ENCODE results near the gene TDO2.

The TDO2 gene

DNA sequence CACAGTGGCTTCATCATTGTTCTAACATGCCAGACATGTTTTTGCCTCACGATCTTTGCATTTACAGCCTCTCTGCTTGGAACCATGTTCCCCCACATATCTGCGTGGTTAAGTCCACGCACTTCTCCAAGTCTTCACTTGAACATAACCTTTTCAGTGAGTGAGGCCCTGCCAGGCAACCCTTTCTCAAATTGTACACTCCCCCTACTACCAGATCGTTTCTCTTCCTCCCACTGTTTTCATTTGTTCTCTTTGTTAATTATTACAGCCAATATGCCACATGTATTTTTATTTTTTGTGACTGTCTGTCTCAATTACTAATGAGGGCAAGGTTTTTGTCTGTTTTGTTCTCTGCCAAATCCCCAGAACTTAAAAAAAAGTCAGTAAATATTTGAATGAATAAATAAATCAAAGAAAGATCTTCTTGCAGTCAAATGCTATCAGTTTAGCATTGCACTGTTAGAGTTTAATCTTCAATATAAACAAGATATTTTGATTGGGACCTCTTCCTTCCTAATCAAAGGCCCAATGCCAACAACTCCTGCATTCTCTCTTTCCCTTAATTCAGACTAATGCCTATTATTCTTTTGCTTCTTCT lies 32.0 kb downstream of the TDO2 start:
- peaks cover 7 to 12% of the 10 kb centered on the region in 2 donors for H3K36me3 ChIP-seq (ENCODE audit: control insufficient read depth in 2 of 2, insufficient read depth in 2 of 2, low read length in 2 of 2)
- no peak overlapping the region for H3K9ac ChIP-seq (ENCODE audit: low read length in 2 of 2)
- H3K27me3 ChIP-seq (ENCODE audit: control insufficient read depth in 1 of 2, insufficient read depth in 2 of 2, low read length in 2 of 2): no peaks in the 10 kb centered on the region
- no peaks in the 10 kb centered on the region for H3K9me3 ChIP-seq (ENCODE audit: control insufficient read depth in 2 of 2, low read length in 2 of 2)
- no peak overlapping the region for H3K27ac ChIP-seq (ENCODE audit: low read length)
- no peak overlapping the region for H3K4me3 ChIP-seq (ENCODE audit: low read length in 2 of 2)
- no peaks in the 10 kb centered on the region for H3K4me1 ChIP-seq (ENCODE audit: control insufficient read depth, insufficient read depth, low read length)

DNA sequence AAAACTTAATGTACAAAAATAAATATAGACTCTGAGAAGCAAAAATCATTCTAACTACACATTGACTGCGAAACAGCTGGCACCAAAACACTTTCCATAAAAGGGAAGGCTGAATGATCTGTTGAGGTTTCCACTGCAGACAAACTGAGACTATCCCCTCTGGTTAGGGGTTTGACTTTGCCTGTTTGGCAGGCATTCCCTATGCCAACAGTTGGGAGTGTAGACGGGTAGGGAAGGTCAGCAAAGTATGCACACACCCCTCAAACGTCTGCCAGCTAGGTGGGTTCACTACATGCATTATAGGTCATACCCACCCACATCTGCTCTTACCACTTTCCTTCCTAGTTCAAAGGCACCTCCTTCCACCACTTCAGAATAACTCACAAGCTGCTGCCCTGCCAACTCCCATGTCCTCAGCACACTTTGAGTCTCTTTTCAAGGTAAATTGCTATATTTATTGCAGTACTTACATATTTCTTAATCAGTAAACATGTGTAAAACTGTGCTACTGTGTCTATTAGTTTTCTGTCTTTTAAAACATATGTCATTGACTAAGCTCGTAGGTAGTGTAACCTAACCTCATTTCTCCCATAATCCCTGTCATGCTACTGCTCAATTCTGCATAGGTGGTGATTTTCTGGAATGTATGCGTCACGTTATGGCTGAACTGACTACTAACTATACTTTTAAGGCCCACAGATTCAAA lies 37.7 kb downstream of the TDO2 start:
- Histone ChIP-seq H3K4me3 (ENCODE audit: low read length in 2 of 2) (no peak overlapping the region), H3K9me3 (ENCODE audit: control insufficient read depth in 2 of 2, low read length in 2 of 2) (no peaks in the 10 kb centered on the region), H3K27me3 (ENCODE audit: control insufficient read depth in 1 of 2, insufficient read depth in 2 of 2, low read length in 2 of 2) (no peaks in the 10 kb centered on the region), H3K9ac (ENCODE audit: low read length in 2 of 2) (no peak overlapping the region), H3K4me1 (ENCODE audit: control insufficient read depth, insufficient read depth, low read length) (no peaks in the 10 kb centered on the region), H3K27ac (ENCODE audit: low read length) (no peak overlapping the region), H3K36me3 (ENCODE audit: control insufficient read depth in 2 of 2, insufficient read depth in 2 of 2, low read length in 2 of 2) (peaks cover 11 to 12% of the 10 kb centered on the region in 2 donors)

GRCh38 chr4:155941820-155942219 lies 38.3 kb downstream of the TDO2 start:
- Histone ChIP-seq H3K9me3 (ENCODE audit: control insufficient read depth in 2 of 2, low read length in 2 of 2) (no peaks in the 10 kb centered on the region), H3K4me3 (ENCODE audit: low read length in 2 of 2) (no peak overlapping the region), H3K36me3 (ENCODE audit: control insufficient read depth in 2 of 2, insufficient read depth in 2 of 2, low read length in 2 of 2) (peaks cover 8 to 11% of the 10 kb centered on the region in 2 donors), H3K27me3 (ENCODE audit: control insufficient read depth in 1 of 2, insufficient read depth in 2 of 2, low read length in 2 of 2) (no peaks in the 10 kb centered on the region), H3K9ac (ENCODE audit: low read length in 2 of 2) (no peak overlapping the region), H3K27ac (ENCODE audit: low read length) (no peak overlapping the region), H3K4me1 (ENCODE audit: control insufficient read depth, insufficient read depth, low read length) (no peaks in the 10 kb centered on the region)

DNA sequence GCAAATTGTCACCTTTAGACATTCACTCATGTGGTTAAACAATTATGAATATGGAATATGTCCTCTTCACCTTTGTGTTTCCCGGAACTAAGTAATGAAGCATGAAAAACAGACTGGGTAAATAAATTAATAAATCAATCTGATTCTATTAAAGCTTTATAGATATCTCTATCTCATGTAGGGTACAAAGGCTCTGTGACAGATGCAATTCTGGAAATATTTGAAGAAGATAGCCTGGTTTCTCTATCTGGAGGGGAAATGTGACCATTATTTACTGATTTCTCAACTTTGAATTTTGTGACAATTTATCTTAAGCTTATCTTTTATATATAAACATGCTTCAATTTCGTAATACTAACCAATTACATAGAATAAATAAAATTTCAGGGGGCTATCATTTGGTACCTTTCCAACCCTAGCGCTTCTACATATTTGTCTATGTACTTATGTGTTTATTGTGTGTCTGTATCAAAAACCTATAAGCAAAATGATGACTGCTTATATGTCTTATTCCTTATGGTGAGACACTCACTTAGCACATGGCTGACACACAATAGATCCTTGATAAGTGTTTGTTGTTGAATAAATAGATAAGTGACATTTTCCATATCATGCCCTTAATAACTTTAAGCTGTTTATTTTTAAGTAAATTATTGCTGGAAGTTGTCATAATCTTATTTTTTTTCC lies 40.3 kb downstream of the TDO2 start:
- H3K4me1 ChIP-seq (ENCODE audit: control insufficient read depth, insufficient read depth, low read length): no peaks in the 10 kb centered on the region
- H3K9ac ChIP-seq (ENCODE audit: low read length in 2 of 2): no peak overlapping the region
- peaks cover 3 to 8% of the 10 kb centered on the region in 2 donors for H3K36me3 ChIP-seq (ENCODE audit: control insufficient read depth in 2 of 2, insufficient read depth in 2 of 2, low read length in 2 of 2)
- H3K4me3 ChIP-seq (ENCODE audit: low read length in 2 of 2): no peak overlapping the region
- H3K9me3 ChIP-seq (ENCODE audit: control insufficient read depth in 2 of 2, low read length in 2 of 2): no peaks in the 10 kb centered on the region
- H3K27me3 ChIP-seq (ENCODE audit: control insufficient read depth in 1 of 2, insufficient read depth in 2 of 2, low read length in 2 of 2): no peaks in the 10 kb centered on the region
- H3K27ac ChIP-seq (ENCODE audit: low read length): no peak overlapping the region

GRCh38 chr4:155944516-155944915 lies 41.0 kb downstream of the TDO2 start:
- no peak overlapping the region for H3K27ac ChIP-seq (ENCODE audit: low read length)
- H3K4me3 ChIP-seq (ENCODE audit: low read length in 2 of 2): no peak overlapping the region

GRCh38 chr4:155946486-155946885 lies 43.0 kb downstream of the TDO2 start:
- H3K4me1 ChIP-seq (ENCODE audit: control insufficient read depth, insufficient read depth, low read length): no peaks in the 10 kb centered on the region
- peaks cover under 1% of the 10 kb centered on the region in 2 donors for H3K36me3 ChIP-seq (ENCODE audit: control insufficient read depth in 2 of 2, insufficient read depth in 2 of 2, low read length in 2 of 2)
- no peak overlapping the region for H3K4me3 ChIP-seq (ENCODE audit: low read length in 2 of 2)
- H3K9ac ChIP-seq (ENCODE audit: low read length in 2 of 2): no peak overlapping the region
- H3K27ac ChIP-seq (ENCODE audit: low read length): no peak overlapping the region
- H3K27me3 ChIP-seq (ENCODE audit: control insufficient read depth in 1 of 2, insufficient read depth in 2 of 2, low read length in 2 of 2): no peaks in the 10 kb centered on the region
- no peaks in the 10 kb centered on the region for H3K9me3 ChIP-seq (ENCODE audit: control insufficient read depth in 2 of 2, low read length in 2 of 2)

More at GRCh38 chr4:155944516-155944915, 41.0 kb downstream of the TDO2 start:
- Histone ChIP-seq H3K36me3 (ENCODE audit: control insufficient read depth in 2 of 2, insufficient read depth in 2 of 2, low read length in 2 of 2) (peaks cover 3 to 8% of the 10 kb centered on the region in 2 donors), H3K4me1 (ENCODE audit: control insufficient read depth, insufficient read depth, low read length) (no peaks in the 10 kb centered on the region), H3K27me3 (ENCODE audit: control insufficient read depth in 1 of 2, insufficient read depth in 2 of 2, low read length in 2 of 2) (no peaks in the 10 kb centered on the region), H3K9ac (ENCODE audit: low read length in 2 of 2) (no peak overlapping the region), H3K9me3 (ENCODE audit: control insufficient read depth in 2 of 2, low read length in 2 of 2) (no peaks in the 10 kb centered on the region)

DNA sequence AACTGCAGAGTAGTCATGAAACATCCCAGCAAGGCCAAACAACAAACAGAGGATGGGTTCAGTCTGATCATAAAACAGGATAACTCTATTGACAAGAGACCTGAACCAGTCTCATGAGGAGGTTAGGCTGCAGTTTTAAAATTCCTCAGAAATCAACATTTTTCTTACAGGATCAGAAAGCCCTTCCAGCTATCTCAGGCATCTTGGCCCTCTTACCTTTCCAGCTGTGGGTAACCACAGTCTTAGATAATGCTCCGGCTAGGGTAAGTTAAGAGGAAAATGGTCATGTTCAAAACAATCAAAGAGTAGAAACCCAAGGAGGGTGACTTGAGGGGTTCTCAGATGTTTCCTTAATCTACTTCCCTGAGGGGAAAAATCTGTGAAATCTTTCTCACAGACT lies 45.0 kb downstream of the TDO2 start:
- no peaks in the 10 kb centered on the region for H3K27me3 ChIP-seq (ENCODE audit: control insufficient read depth in 1 of 2, insufficient read depth in 2 of 2, low read length in 2 of 2)
- no peak overlapping the region for H3K9ac ChIP-seq (ENCODE audit: low read length in 2 of 2)
- no peaks in the 10 kb centered on the region for H3K36me3 ChIP-seq (ENCODE audit: control insufficient read depth in 2 of 2, insufficient read depth in 2 of 2, low read length in 2 of 2)
- no peaks in the 10 kb centered on the region for H3K4me1 ChIP-seq (ENCODE audit: control insufficient read depth, insufficient read depth, low read length)
- no peak overlapping the region for H3K27ac ChIP-seq (ENCODE audit: low read length)
- H3K4me3 ChIP-seq (ENCODE audit: low read length in 2 of 2): no peak overlapping the region
- no peaks in the 10 kb centered on the region for H3K9me3 ChIP-seq (ENCODE audit: control insufficient read depth in 2 of 2, low read length in 2 of 2)

DNA sequence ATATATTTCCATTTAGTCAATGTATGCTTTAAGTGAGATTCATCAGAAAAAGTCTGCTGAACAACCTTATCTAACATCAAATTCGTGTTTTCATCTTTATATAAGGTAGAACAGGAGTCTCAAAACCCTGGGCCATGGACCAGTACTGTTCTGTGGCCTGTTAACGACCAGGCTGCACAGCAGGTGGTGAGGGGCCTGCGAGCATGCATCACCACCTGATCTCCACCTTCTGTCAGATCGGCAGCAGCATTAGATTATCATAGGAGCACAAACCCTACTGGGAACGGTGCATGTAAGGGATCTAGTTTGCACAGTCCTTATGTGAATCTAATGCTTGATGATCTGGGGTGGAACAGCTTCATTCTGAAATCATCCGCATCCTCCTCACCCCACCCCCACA lies 47.0 kb downstream of the TDO2 start:
- no peaks in the 10 kb centered on the region for H3K9me3 ChIP-seq (ENCODE audit: control insufficient read depth in 2 of 2, low read length in 2 of 2)

DNA sequence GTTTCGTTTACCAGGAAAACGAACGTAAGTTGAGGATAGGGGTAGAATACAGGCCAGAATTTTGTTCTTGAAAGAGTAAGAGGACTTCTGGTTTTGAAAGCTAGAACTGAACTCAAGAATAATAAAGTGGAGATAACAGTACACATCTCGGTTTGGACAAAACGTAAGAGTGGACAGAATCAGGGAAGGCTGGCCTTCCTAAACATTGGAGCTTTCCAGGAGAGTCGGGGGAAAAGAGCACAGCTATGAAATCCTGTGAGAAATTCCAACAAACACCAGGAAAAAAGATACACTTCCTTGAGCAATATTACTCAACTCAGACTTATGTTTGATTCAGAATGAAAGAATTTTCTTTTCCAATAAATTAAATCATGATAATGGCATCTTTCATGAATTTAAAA lies 49.0 kb downstream of the TDO2 start:
- H3K27me3 ChIP-seq (ENCODE audit: control insufficient read depth in 1 of 2, insufficient read depth in 2 of 2, low read length in 2 of 2): no peaks in the 10 kb centered on the region
- H3K4me3 ChIP-seq (ENCODE audit: low read length in 2 of 2): peak overlapping the region; percentile 45 to 93
- no peaks in the 10 kb centered on the region for H3K36me3 ChIP-seq (ENCODE audit: control insufficient read depth in 2 of 2, insufficient read depth in 2 of 2, low read length in 2 of 2)
- H3K9me3 ChIP-seq (ENCODE audit: control insufficient read depth in 2 of 2, low read length in 2 of 2): no peaks in the 10 kb centered on the region
- peak overlapping the region; percentile 53 for H3K27ac ChIP-seq (ENCODE audit: low read length)
- H3K9ac ChIP-seq (ENCODE audit: low read length in 2 of 2): peak overlapping the region; percentile 37 to 100
- peaks cover 4% of the 10 kb centered on the region for H3K4me1 ChIP-seq (ENCODE audit: control insufficient read depth, insufficient read depth, low read length)

More for the DNA sequence above, 47.0 kb downstream of the TDO2 start:
- Histone ChIP-seq H3K27me3 (ENCODE audit: control insufficient read depth in 1 of 2, insufficient read depth in 2 of 2, low read length in 2 of 2) (no peaks in the 10 kb centered on the region), H3K36me3 (ENCODE audit: control insufficient read depth in 2 of 2, insufficient read depth in 2 of 2, low read length in 2 of 2) (no peaks in the 10 kb centered on the region), H3K4me1 (ENCODE audit: control insufficient read depth, insufficient read depth, low read length) (peaks cover 4% of the 10 kb centered on the region), H3K27ac (ENCODE audit: low read length) (no peak overlapping the region), H3K9ac (ENCODE audit: low read length in 2 of 2) (no peak overlapping the region), H3K4me3 (ENCODE audit: low read length in 2 of 2) (no peak overlapping the region)

GRCh38 chr4:155953151-155954117 lies 49.9 kb downstream of the TDO2 start, which contains the start of gene CTSO:
TSS of gene CTSO (minus strand) at chr4:155953866. CDS start at chr4:155953847, 19 bp downstream.
- no peaks in the 10 kb centered on the region for H3K27me3 ChIP-seq (ENCODE audit: control insufficient read depth in 1 of 2, insufficient read depth in 2 of 2, low read length in 2 of 2)

More at GRCh38 chr4:155953151-155954117, 49.9 kb downstream of the TDO2 start, which contains the start of gene CTSO:
- Histone ChIP-seq H3K9me3 (ENCODE audit: control insufficient read depth in 2 of 2, low read length in 2 of 2) (no peaks in the 10 kb centered on the region), H3K4me1 (ENCODE audit: control insufficient read depth, insufficient read depth, low read length) (peaks cover 4% of the 10 kb centered on the region), H3K9ac (ENCODE audit: low read length in 2 of 2) (peak within 1 kb of the TSS; percentile 92 to 100), H3K27ac (ENCODE audit: low read length) (peak within 1 kb of the TSS; percentile 96), H3K36me3 (ENCODE audit: control insufficient read depth in 2 of 2, insufficient read depth in 2 of 2, low read length in 2 of 2) (no peaks in the 10 kb centered on the region), H3K4me3 (ENCODE audit: low read length in 2 of 2) (peak within 1 kb of the TSS; percentile 93 to 98)

All from stomach smooth muscle (tissue), 2 donors.